ENCODE data around the gene VPS72. TPM values are rescaled to one million over a fixed set of nuclear protein-coding genes. Genes with fewer than 3 reads are reported as not detected.
"Not testable (repeated sequence)": the region's sequence is repeated elsewhere in the genome, so short reads cannot be mapped to it uniquely, and the experiment has no call there.

VPS72 gene
- total RNA-seq, 4 donors from 2014 or later, result 4.9 to 26.6 (median 20.1) TPM

GRCh38 chr1:151210830-151211229, 20.8 kb upstream of the VPS72 start:
- intact Hi-C loops (cut with DNase I; ENCODE audit: low total_unique reads) (loop anchor here (5.0 kb wide), 1 partner anchor 1139 kb away; no protein-coding TSS in a partner anchor), in situ Hi-C loops (cut with MboI; ENCODE audit: low pct_ligation_motif_present in 1 of 4, low pct_unique_long_range_greater_than_20kb in 1 of 4, low sequenced_read_pairs in 3 of 4) (no loop called here)
- TF ChIP-seq POLR2AphosphoS5 (IDR thresholded peaks at IDR 0.05), result no peak
- TF ChIP-seq EP300 (IDR thresholded peaks at IDR 0.05; ENCODE audit: low read depth), result no peak
- TF ChIP-seq CTCF (IDR thresholded peaks at IDR 0.05), result no peak
- no peak for TF ChIP-seq POLR2A (IDR thresholded peaks at IDR 0.05)
- Histone ChIP-seq H3K9me3 (no peaks in the 10 kb centered on the region), H3K4me3 (no peak overlapping the region), H3K27me3 (no peaks in the 10 kb centered on the region), H3K27ac (no peak overlapping the region), H3K36me3 (peaks cover 0 to 22% (median 6%) of the 10 kb centered on the region in 4 donors), H3K4me1 (peaks cover 0 to 9% (median 0%) of the 10 kb centered on the region in 4 donors)
- WGBS, 2 donors (ENCODE audit: low coverage in 1 of 2), result 76% methylated on average over 1 of the region's 1 CpG; no CpG with 5 or more reads in 1 of the 2 donors
- no peak for DNase-seq

DNA sequence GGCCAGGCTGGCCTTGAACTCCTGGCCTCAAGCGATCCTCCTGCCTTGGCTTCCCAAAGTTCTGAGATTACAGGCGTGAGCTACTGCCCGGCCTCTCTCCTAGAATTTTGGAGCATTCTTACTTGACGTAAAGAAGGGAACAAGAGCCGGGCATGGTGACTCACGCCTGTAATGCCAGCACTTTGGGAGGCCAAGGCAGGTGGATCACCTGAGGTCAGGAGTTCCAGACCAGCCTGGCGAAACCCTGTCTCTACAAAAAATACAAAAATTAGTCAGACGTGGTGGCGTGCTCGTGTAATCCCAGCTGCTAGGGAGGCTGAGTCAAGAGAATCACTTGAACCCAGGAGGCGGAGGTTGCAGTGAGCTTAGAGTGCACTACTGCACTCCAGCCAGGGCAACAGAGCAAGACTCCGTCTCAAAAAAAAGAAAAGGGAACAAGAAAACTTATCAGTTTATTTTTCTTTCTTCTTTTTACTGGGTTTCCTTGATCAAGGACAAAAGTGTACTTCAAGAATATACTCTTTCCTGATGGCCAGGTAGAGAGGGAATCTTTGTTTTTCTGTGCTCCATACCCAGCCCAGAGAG, 15.5 kb upstream of the VPS72 start:
- intact Hi-C loops (cut with DNase I; ENCODE audit: low total_unique reads); H3K9me3 ChIP-seq; DNase-seq; H3K27ac ChIP-seq; in situ Hi-C loops (cut with MboI; ENCODE audit: low pct_ligation_motif_present in 1 of 4, low pct_unique_long_range_greater_than_20kb in 1 of 4, low sequenced_read_pairs in 3 of 4); H3K27me3 ChIP-seq; H3K4me3 ChIP-seq: not testable (repeated sequence)
- peaks cover 0 to 22% (median 6%) of the 10 kb centered on the region in 4 donors for H3K36me3 ChIP-seq
- H3K4me1 ChIP-seq, result peaks cover 11 to 39% (median 19%) of the 10 kb centered on the region in 4 donors
- 91 to 93% methylated on average over 6 to 12 of the region's 12 CpGs for WGBS, 2 donors (ENCODE audit: low coverage in 1 of 2)

- peaks cover 0 to 6% (median 0%) of the 10 kb centered on the region in 4 donors for H3K36me3 ChIP-seq
- intact Hi-C loops (cut with DNase I; ENCODE audit: low total_unique reads) (loop anchor here (5.0 kb wide), 1 partner anchor 52 kb away; the partner anchor contains the start of gene PSMD4), in situ Hi-C loops (cut with MboI; ENCODE audit: low pct_ligation_motif_present in 1 of 4, low pct_unique_long_range_greater_than_20kb in 1 of 4, low sequenced_read_pairs in 3 of 4) (no loop called here)
- no peaks in the 10 kb centered on the region for H3K27me3 ChIP-seq
- H3K27ac ChIP-seq, result peak overlapping the region; percentile 95 to 99 (median 96)
- H3K9me3 ChIP-seq, result no peaks in the 10 kb centered on the region
- peaks cover 16 to 61% (median 39%) of the 10 kb centered on the region in 4 donors for H3K4me1 ChIP-seq
- TF ChIP-seq POLR2AphosphoS5 (IDR thresholded peaks at IDR 0.05), result peak in 1 of 3 donors; percentile 7
- TF ChIP-seq EP300 (IDR thresholded peaks at IDR 0.05; ENCODE audit: low read depth), result no peak
- TF ChIP-seq CTCF (IDR thresholded peaks at IDR 0.05), result no peak
- TF ChIP-seq POLR2A (IDR thresholded peaks at IDR 0.05), result no peak
- DNase-seq, result no peak
- peak overlapping the region; percentile 75 to 93 (median 78) for H3K4me3 ChIP-seq
- 34 to 48% methylated on average over 11 of the region's 11 CpGs for WGBS, 2 donors (ENCODE audit: low coverage in 1 of 2)
Observed at GRCh38 chr1:151199873-151200581, 10.0 kb upstream of the VPS72 start.

GRCh38 chr1:151198254-151199127, 8.5 kb upstream of the VPS72 start, which contains the start of gene PIP5K1A:
TSS of gene PIP5K1A (plus strand) at chr1:151198552. CDS start at chr1:151198997, 445 bp downstream.
- Histone ChIP-seq H3K9me3 (no peaks in the 10 kb centered on the region), H3K4me1 (peaks cover 12 to 54% (median 39%) of the 10 kb centered on the region in 4 donors), H3K27me3 (no peaks in the 10 kb centered on the region), H3K27ac (peak within 1 kb of the TSS; percentile 95 to 99 (median 96)), H3K4me3 (peak within 1 kb of the TSS; percentile 75 to 93 (median 78)), H3K36me3 (peaks cover 0 to 6% (median 0%) of the 10 kb centered on the region in 4 donors)
- in situ Hi-C loops (cut with MboI; ENCODE audit: low pct_ligation_motif_present in 1 of 4, low pct_unique_long_range_greater_than_20kb in 1 of 4, low sequenced_read_pairs in 3 of 4), result no loop called here
- DNase-seq, result peak; percentile 98
- TF ChIP-seq POLR2AphosphoS5 (IDR thresholded peaks at IDR 0.05), result peak; percentile 96 to 97 (median 96)
- peak; percentile 92 for TF ChIP-seq POLR2A (IDR thresholded peaks at IDR 0.05)
- no peak for TF ChIP-seq EP300 (IDR thresholded peaks at IDR 0.05; ENCODE audit: low read depth)
- intact Hi-C loops (cut with DNase I; ENCODE audit: low total_unique reads), result loop anchor here (5.0 kb wide), 1 partner anchor 54 kb away; the partner anchor contains the start of gene PSMD4
- 0 to 1% methylated on average over 13 to 60 of the region's 60 CpGs for WGBS, 2 donors (ENCODE audit: low coverage in 1 of 2)
